GM19043 (cell line): Measurements from ENCODE around the gene LPCAT3.

ENCODE experiments used
- ATAC-seq: cut with Tn5 transposase; IDR thresholded peaks from one replicate; pipeline ENCODE4 v1.9.1; 2021; ENCODE audit warnings: low read depth; ENCODE audit not compliant: unreplicated experiment

LPCAT3 gene

DNA sequence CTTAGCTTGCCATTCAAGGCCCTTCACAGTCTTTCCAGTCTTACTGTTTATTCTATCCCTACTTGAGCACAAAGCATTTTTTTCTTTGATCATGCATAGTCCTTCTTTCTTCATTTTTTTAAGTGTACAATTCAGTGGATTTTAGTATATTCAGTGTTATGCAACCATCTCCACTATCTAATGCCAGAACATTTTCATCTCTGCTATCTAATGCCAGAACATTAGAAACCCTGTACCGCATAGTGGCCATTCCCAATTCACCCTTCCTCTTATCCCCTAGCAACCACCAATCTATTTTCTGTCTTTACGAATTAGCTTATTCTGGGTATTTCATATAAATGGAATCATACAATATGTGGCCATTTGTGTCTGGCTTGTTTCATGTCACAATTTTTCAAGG is 13.4 kb downstream of the LPCAT3 start:
- no peak for ATAC-seq

DNA sequence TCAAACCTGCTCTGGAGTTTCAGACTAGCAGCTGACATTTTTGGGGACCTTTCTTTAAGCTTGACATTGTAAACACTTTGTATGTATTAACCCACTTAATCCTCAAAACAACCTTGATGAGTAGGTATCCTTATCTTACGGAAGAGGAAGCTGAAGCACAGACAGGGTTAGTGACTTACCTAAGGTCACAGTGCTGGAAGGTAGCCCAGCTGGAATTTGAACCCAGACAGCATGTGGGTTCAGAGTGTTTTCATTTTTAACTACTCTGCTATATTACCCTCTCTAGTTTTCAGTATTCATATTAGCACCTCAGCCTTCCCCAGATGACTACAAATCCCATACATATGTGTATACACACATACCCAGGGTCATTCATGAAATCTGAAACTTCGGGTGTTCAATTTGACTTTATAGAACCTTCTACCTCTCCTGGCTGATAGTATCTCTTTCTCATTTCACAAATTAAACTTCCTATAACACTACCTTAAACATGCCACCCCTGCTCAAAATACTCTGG is 13.9 kb downstream of the LPCAT3 start:
- ATAC-seq = no peak

DNA sequence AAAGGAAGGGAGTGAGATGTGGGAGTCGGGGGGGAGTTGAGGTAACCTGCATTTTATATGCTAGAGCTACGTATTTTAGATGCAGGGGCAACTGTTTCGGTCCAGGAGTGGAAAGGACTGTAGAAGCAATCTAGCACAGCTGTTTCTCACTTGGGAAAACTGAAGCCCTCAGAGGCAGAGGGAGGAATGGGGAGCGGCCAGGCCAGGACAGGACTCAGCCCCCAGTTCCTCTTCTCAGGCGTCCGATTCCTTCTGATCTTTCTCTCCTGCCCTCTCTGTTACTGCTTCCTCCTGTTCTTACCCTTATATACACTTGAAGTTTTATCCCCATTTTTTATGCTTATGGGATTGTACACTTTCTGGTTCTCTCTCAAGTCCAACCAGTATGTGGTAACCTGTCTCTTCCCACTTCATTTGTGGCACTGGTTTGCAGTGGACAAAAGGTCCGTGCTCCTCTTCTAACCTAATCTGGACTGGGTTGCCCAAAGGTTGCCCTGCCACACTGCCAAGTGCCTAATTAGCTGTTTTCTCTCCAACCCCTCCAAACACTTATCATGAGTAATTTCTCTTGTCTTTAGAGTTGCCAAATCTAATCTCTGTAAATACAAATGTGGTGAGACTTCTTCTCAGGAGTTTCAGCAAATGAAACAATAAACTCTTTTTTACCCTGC is 16.2 kb downstream of the LPCAT3 start:
- no peak for ATAC-seq

GRCh38 chr12:6998715-6999451 is 19.4 kb downstream of the LPCAT3 start:
- no peak for ATAC-seq

DNA sequence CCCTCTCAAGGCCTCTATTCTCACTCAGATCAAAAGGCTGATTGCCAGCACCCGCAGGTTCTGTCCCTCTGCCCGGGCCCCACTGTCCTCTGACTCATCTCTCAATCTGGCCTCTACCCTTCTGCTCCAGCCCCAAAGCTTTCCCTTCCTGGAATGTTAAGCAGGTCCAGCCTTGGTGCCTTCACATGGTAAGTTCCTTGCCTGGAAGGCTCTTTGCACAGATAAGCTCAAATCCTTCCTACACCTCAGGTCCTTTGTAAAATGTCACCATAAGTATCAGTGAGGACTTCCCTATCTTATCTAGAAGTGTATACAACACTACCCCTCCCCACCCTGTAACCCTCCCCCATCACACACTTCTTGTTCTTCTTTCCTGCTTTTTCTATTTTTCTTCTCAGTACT is 22.2 kb downstream of the LPCAT3 start:
- no peak for ATAC-seq

DNA sequence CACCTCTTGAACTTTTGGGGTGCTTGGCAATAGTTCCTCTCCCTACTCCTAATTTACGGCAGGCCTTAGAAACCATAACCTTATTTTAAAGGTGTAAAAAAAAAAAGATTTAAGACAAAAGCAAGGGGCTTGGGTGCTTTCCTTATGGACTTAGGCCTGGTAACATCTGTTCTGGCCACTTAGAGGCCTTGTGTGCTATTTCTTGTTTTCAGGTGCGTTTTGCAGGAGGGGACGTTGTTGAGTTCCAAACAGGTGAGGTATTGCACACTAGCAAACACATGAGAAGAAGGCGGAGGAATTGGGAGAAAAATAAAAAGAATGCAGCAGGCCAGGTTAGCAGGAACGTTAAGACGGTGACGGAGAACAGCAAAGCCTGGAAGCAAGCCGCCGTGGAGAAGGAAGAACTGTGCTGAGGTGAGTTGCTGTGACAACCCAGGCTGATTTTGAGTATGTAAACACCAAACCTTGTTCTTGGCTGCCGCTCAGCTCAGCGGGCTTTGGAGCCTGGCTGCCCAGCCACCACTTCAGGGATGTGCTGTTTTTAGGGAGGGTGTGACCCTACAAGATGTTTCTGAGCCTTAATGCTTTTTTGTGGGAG is 30.2 kb downstream of the LPCAT3 start:
- no peak for ATAC-seq

DNA sequence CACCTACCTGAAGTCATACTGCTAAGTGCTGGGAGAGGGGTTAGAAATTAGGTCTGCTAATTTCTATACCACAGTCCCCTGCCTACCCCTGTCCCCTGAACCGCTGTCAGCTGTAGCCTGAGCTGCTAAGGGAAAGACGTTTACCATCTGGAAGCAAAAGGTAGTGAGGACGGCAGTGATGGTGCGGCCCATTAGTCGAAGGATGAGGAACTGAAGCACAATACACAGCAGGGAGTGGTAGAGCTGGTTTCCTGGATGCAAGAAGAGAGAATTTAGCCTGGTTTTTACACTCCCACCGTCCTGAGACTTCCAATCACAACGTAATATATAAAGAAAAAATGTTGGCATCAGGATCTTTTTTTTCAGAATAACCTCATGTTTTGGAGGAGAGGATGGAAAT is 35.7 kb downstream of the LPCAT3 start:
- ATAC-seq = no peak

DNA sequence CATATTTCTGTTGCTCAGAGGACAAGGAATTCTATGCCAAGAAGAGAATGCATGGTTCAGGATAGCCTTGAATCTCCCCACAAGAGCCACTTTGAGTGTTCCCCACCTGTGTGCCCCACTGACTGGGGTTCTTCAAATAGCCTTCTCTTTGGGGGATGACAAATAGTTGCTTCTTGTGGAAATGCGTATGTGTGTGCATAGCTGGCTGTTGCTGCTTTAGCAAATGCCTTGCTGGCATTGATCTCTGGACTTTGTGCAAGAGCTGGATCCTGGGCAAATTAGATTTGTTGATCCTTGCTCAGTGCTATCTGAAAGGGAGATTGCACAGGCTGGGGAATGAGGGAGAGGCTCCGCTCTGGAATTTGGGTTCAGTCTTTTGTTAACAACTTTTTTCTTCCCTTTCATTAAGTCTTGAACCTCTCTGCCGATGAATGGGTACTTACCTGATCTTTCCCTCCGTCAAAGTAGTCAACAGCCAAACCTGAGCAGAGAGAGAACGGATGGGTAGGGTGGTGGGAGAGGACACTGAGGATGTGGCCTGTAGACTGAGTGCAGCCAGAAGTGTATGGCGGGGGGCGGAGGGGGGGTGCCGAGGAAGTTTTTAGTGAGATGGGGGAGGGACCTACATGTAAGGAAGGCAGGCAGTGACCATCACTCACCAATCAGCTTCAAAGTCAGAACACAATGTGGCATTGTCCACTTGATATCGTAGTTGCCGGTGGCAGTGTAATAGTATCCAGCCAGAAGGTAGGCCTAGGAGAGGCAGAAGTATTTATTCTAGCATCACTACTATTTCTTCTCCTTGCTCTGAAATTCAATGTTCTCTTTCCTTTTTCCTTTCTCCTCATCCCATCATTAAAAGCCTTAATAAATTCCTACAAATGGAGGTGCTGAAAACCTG is 36.9 kb downstream of the LPCAT3 start:
- no peak for ATAC-seq

DNA sequence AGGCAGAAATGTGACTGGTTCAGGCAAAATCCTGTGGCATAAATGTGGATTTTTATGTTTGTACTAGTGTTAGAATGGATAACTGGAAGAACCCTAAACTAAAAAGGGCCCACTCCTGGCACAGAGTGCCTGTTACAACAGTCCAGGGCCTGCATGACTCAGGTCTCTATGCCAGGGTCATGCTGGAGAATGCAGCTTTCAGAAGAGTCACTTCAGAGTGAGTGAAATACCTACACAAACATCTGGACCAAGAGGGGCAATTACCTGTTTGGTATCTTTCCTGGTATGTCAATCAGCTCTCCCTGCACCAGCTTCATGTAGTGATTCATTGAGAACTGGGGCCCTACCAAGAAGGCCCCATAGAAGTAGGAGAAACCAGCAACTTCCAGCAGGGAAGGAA is 37.5 kb downstream of the LPCAT3 start:
- ATAC-seq = no peak

- ATAC-seq = no peak
These were observed 38.2 kb downstream of the LPCAT3 start for GRCh38 chr12:6980075-6980474.

DNA sequence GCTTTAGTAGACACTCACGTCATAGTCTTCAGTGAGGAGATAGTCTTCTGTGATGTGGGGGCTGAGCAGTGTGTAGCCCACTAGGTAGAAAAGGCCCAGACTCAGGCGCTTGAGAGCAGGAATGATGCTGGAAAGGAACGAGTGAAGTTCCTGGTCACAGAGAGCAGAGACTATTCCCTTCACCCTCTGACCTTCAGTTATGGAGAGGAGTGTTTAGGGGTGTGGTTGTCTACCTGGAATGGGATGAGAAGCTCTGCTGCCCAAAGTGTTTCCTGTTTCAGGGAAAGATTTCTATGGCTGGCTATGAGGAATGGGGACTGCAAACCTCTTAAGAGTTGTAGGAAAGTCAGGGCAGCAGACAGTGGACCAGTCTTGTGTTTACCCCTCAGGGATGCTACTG is 38.8 kb downstream of the LPCAT3 start:
- ATAC-seq = no peak

- ATAC-seq = no peak
These were observed 39.3 kb downstream of the LPCAT3 start for GRCh38 chr12:6979021-6979420.

DNA sequence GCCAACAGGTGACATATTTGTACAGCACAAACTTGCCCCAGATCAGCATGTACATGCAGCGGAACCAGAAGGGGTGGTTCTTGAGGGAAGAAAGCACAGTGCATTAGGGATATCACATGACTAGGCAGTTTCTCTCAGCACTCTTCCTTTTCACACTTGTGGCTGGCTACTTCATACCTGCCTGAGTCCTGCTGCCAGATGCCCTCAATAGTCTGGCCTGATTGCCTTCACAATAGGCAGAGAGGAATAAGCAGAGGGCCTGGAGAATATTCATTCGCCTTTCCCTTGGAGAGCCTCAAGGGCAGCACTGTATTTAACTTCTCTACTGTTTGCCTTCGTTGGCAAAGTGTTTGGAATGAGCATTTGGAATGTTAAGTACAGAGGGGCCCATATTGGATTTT is 39.7 kb downstream of the LPCAT3 start:
- no peak for ATAC-seq

DNA sequence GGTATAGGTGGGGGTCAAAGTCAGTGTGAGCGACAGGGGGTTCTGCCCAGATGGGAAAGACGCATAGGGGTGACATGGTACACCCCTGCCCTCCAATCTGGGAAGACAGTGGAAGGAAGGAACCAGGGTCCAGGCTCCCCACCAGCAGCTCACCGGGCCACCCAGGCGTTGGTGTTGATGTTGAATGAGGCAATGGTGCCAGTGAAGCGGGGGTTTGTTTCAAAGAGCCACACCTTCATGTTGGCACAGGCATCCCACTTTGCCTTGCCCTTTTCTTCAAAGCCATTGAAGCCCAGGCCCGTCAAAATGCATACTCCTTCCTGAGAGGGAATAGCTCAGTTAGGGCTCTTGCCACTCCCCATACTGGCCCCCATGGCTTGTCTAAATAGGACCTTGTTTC is 40.1 kb downstream of the LPCAT3 start:
- no peak for ATAC-seq

GRCh38 chr12:6977653-6978052 is 40.6 kb downstream of the LPCAT3 start:
- no peak for ATAC-seq

DNA sequence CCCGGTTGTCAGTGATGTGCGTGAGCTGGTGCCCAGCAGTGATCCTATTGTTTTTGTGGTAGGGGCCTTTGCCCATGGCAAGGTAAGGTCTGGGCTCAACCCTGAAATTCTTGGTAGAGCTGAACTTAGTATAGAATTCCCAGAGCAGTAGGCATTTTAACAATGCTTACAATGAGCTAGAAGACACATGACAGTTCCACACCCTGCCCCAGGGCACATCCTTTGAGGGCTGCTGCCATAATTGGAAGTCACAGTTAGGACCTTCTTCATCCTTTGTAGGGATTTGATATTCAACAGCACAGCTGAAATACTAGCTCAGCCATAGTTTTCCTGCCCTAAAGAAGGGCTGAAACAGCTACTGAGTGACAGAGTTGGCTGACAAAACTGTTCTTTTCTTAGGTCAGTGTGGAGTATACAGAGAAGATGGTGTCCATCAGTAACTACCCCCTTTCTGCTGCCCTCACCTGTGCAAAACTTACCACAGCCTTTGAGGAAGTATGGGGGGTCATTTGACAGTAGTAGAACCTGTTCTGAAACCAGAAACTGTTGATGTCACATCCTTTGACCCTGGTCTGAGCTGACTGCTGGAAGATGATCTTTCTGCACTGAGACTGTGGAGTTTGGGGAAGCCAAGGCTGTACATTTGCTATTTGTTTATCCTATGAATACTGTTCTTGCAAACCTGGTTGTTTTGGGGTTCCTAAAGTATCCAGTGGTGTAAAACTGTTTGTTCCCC is 42.8 kb downstream of the LPCAT3 start:
- ATAC-seq = no peak

- ATAC-seq = no peak
These were observed 44.1 kb downstream of the LPCAT3 start for GRCh38 chr12:6974180-6974579.

GRCh38 chr12:6970096-6970527 is 48.2 kb downstream of the LPCAT3 start:
- no peak for ATAC-seq

- ATAC-seq = no peak
These were observed 49.9 kb downstream of the LPCAT3 start for GRCh38 chr12:6968426-6968825.

DNA sequence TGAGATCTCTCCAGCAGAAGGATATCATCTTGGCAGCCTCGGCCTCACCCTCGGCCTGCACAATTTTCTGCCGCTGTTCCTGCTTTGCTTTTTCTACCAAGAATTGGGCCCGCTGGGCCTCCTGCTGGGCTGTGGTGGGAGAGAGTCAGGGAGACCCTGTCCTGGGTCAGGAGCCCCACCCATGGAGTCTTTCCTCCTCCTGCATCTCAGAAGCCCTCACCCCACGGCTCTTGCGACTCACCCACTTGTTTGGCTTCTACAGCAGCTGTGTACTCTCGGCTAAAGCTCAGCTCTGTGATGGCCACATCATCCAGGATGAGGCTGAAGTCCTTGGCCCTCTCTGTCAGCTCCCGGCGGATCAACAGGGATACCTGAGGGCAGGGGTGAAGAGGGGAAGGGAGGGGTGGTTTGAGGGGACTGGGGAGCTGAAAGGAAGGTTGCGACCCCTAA is 50.6 kb downstream of the LPCAT3 start:
- no peak for ATAC-seq
